ENCODE results near the gene TRAF5.
"Not testable (repeated sequence)": the region's sequence is repeated elsewhere in the genome, so short reads cannot be mapped to it uniquely, and the experiment has no call there.

The TRAF5 gene, protein sequence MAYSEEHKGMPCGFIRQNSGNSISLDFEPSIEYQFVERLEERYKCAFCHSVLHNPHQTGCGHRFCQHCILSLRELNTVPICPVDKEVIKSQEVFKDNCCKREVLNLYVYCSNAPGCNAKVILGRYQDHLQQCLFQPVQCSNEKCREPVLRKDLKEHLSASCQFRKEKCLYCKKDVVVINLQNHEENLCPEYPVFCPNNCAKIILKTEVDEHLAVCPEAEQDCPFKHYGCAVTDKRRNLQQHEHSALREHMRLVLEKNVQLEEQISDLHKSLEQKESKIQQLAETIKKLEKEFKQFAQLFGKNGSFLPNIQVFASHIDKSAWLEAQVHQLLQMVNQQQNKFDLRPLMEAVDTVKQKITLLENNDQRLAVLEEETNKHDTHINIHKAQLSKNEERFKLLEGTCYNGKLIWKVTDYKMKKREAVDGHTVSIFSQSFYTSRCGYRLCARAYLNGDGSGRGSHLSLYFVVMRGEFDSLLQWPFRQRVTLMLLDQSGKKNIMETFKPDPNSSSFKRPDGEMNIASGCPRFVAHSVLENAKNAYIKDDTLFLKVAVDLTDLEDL

DNA sequence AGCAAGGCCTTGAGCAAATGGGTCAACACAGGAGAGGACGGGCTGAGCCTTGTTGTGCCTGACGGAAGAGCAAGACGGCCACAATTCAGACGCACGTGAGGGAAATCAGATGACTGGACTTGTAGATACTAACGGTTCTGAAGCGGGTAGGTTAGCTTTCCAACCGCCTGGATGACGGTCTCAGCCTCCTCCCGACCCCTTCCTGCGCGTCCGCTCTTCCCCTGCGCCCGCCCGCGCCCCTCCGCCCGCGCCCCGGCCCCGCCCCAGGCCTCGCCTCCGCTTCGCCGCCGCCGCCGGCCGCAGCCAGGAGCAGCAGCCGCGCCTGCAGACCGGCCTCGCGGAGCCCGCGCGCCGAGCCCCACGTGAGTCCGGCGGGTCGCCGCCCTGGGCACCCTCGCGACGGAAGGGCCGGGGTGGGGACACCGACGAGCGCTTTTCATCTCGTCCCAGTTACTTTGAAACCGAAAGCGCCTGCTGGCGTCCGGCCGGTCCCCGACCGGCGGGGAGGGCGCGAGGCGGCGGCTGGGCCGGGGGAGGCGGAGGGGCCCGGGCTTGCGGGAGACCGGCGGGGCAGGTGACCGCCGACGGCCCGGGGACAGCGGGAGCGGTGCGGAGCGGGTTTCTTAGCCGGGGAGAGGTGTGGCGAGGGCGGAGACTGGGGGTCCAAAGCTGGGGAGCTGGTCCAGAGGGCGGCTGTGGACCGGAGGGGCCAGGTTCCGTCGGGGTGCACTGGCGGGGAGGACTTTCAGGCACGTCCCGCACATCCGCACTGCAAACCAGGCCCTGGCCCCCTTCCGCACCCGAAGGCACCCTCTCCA, at the start of gene TRAF5:
TRAF5 (plus strand) TSS at position 306 of the 818 bp plus-strand sequence. CDS start 26,407 bp downstream, outside the sequence.
- DNase-seq: peak; percentile 25 to 62

DNA sequence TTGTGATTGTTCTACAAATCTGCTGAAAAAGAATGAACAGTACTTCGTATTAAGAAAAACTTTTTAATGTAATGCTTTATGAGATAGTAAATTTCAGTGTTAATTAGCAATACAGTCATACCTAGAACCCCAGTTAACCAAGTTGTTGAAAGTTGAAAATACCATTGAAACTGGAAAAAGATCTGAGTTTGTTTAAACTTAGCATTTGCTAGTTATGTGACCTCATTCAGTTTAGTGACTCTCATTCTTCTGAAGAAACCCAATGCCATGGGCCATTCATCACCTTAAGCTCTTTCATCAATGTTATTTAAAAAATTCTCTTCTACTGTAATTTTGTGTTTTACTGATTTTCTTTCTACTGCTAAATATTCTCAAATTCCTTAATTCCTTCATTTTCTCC, 47.3 kb upstream of the TRAF5 start:
- DNase-seq: no peak

DNA sequence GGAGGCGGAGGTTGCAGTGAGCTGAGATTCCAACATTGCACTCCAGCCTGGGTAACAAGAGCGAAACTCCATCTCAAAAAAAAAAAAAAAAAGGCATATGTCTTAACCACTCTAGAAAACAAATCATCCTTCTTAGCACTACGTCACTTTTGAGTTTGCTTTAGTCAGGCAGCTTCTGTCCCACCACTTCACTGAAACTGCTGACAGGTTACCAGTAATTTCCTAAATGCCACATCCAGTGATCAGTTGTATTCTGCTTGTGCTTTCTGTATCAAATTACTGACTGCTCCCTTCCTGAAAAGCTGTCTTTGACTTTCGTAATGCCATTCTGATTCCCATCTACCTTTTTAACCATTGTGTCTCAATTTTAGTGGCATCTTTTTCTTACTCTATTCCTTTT, 45.7 kb upstream of the TRAF5 start:
- DNase-seq: no peak

DNA sequence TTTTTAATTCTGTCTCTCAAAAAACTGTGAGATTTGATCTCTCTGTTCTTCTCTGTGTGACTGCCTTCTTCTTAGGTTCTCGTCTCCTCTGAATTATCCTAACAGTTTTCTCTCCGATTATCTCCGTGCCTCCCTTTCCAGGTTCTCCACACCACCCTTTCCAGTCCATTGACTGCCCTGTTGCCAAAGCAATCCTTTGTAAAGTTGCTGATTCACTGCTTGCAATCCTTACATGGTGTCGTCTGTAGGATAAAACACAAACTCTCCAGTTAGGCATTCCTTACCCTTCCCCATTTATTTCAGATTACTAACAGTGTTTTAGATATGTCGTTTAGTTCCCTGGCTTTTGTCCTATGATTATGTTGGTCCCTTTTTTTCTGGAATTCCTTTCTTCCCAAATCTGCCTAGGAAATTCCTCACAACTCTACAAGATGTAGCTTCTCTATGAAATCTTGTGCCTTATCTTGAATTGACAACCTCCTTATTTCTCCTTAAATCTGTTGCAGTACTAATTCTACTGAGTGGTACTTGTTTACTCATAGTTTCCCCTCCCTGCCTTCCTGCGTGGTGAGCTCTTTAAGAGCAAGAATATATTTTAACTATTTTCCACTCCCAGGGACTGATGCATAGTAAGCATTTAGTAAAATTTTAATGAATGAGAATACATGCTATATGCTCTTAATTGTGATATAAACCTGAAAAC, 45.2 kb upstream of the TRAF5 start:
- no peak for DNase-seq

DNA sequence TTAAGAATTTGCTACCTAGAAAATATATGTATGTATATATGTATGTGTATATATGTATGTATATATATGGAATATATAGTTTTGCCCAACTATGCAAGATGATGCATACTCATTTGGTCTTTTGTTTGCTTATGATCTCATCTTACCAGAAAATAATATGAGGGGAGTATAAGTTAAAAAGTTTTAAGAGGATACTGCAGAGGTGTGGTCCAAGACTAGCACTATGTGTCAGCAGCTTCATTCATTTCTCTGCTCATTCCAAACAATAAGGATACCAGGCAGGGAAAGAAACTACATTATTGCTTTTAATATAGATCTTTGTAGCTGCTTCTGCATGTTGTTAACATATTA, 44.6 kb upstream of the TRAF5 start:
- no peak for DNase-seq

DNA sequence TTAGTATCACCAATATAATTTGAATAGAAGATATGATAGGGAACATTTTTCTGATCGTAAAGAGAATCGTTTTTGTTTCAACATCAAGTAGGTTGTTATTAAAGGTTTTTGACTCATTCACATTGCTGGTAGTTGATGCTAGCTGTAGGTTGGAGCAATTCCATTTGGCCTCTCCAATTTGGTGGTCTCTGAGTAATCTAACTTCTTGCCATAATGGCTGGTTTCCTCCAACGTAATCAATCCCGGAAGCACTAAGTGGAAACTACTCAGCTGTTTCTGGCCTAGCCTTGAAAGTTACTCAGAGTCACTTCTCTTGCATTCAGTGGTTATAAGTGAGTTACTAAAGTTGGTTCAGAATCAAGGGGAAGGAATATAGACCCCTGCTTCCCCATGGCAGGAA, 41.4 kb upstream of the TRAF5 start:
- no peak for DNase-seq

DNA sequence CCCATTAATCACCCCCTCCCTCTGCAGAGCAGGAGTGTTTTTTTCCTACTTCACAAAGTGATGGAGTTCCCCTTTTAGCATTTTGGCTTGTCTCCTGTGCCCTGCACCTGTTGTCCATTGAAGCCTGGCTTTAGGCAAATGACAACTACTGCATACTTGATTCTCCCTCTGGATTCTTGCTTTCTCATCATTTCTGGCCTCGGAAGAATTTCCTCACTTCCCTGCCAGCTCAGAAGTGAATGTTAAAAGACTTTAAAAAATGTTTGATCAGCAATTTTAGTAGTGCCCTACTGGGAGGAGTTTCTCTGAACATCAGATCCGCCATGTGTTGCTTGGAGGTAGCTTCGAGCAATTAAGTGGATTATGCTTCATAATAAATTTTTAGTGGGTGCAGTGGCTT, 39.4 kb upstream of the TRAF5 start:
- DNase-seq: no peak

DNA sequence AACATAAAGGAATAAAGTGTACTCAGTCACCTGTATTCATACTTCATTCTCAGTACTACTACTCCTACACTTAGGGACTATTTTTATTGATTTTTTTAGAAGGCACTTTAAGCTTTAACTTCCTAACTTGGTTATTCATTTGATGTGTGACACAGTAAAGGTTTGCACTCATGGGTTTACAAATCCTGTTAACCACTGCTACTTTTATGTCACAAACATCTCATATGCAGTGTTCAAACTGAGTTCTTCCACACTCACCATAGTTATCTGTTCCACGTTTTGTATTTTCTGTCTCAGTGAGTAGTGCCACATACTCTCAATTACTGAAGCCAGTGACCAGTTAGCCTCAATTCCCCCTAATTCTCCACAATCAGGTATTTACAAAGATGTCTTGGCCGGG, 34.2 kb upstream of the TRAF5 start:
- DNase-seq: no peak

DNA sequence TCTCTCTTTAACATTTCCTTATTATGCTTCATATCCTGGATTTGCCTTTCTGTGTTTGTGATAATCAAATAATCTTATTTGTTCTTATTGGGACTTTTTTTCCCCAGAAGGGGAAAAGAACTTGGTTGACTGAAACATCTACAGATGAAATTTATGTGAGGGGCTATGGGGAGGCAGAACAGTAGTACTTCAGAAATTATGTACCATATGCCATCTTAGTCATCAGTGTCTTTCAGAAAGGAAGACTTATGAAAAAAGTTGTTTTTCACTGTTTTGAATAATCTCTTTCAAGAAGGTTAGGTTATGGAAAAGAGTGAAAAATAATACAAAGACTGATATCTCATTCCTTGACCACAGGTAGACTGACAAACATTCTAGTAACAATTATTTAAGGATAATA, 30.2 kb upstream of the TRAF5 start:
- DNase-seq: no peak

DNA sequence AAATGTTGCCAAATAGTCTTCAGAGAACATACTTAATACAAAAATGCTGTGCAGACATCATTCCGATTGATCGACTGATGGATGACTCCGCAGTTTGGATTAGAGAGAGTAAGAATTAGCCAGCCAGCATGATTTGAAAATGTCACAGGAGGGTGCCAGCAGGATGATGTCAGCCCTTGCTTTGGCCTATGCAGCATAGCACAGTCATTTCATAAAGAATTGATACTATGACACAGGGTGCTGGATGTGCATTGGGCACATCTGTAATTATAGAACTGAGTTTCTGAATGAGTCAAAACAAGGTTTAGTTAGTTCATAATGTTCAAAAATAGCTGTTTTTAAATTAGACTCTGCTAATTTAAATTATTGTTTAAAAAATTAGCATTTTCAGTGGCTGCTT, 21.6 kb upstream of the TRAF5 start:
- DNase-seq: no peak

DNA sequence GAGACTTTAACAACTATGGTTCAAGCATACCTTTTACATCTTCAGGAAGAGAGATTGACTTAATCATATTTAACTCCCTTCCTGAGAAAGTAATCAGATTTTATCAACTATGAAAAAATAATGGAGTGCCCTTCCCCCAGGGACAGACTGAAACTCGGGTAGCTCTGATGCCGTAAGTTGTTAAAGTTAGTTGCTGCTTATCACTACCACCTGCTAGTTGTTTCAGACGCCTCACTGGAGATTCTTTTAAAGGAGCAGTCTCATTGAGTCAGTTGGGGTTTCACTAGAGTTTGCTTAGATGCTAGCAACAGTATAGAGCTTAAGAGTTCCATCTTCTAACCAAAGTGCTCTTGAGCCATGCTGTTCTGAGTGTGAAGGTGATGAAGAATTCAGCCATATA, 17.0 kb upstream of the TRAF5 start:
- no peak for DNase-seq

DNA sequence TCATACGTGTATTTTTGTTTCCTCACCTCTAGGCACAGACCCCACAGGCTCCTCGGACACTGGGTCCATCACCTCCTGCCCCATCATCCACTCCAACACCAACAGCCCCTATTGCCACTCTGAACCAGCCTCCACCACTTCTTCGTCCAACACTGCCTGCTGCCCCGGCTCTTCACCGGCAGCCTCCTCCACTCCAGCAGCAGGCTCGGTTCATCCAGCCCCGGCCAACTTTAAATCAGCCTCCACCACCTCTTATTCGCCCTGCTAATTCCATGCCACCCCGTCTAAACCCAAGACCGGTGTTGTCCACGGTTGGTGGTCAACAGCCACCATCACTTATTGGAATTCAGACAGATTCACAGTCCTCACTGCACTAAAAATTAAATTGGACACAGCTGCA, 13.2 kb upstream of the TRAF5 start:
- no peak for DNase-seq

DNA sequence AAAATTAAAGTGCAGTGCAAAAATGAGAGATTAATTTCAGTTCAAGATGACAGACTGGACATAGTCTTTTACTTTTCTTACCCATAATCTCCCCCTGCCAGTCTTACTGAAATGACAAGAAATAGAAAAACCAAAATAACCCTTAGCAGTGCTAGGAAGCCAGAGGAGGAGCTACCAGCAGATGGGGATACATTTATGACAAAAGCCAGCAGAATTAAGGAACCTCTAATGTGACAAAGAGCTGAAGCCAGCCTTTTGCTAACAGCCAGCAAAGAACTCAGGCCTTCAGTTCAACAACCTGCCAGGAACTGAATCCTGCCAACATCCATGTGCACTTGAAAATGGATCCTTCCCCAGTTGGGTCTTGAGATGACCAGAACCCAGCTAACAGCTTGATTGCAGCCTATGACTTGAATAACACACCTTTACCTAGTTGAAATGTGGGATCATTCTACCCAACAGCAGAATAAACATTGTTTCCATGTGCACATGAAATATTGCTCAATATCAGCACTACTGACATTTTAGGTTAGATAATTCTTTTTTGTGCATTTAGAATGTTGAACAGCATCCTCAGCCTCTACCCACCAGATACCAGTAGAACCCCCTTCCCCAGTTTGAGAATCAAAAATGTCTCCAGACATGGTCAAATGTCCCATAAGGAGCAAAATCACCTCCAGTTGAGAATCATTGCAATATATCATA, 7.9 kb upstream of the TRAF5 start:
- no peak for DNase-seq

DNA sequence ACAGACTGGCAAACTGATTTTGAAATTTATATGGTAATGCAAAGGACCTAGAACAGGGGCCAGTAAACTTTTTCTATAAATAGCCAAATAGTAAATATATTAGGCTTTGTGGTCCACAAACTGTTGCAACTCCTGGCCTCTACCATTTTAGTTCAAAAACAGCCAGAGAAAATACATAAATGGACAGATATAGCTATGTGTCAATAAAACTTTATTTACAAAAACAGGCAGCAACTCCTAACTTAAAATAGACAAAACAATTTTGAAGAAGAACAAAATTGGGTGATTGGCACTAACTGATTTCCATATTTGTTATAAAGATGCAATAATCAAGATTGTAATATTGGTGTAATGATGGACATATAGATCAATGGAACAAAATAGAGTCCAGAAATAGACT, 6.7 kb upstream of the TRAF5 start:
- DNase-seq: no peak

DNA sequence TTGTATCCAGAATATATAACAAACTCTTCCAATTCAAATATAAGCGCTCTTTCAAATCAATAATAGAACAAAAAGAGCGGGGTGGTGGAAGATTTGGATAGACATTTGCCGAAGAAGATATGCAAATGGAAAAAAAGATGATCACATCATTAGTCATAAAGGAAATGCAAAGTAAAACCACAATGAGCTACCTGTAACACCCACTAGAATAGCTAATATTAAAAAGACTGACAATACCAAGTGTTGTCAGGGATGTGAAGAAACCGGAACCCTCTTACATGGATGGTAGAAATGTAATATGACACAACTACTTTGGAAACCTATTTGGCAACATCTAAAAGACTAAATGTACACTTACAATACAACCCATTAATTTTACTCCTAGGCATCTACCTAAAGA, 5.7 kb upstream of the TRAF5 start:
- DNase-seq: no peak

DNA sequence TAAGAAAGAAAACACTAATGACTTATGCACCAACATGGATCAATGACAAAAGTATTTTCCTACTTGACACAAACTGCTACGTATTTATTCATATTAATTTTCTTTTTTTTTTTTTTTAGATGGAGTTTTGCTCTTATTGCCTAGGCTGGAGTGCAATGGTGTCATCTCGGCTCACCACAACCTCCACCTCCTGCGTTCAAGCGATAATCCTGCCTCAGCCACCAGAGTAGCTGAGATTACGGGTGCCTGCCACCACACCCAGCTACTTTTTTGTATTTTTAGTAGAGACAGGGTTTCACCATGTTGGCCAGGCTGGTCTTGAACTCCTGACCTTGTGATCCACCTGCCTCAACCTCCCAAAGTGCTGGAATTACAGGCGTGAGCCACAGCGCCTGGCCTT, 5.0 kb upstream of the TRAF5 start:
- not testable (repeated sequence) for DNase-seq

DNA sequence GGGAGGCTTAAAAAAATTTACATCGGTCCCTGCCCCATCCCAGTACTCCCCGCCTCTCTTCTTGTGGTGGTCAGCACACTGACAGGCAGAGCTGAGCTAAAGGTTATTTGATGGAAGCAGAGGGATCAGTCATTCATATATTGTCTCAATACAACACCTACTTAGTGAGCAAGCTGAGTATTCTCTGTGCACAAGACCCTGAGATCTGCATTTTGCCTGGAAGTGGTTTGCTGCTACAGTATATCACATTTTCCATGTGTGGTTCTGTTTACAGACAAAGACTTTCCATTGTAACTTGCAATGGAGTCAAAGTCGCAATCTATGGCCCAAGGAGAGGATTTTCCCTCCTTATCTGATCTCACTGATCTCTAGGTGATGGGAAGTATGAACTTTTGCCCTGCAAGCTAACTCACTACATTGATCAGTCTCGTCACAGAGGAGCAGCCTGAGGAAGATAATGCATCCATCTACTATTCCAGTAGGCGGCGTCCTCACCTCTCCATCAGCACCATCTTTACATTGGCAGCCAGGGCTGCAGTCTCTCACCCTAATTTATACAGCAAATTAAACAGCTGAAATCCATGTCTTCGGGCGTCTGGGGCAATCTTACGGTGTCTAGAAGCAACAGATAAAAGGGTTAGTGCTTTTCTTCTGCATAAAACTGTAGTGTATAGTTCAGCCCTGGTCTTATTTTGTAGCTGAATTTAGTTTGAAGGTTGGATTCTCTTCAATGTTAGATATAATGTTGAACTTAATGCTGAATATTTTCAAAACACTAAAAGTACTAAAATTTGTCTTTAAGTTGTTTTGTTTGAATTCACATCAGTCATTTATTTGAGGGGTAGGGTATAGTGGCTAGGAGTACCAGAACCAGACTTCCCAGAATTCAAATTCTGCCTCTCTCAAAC, 3.2 kb upstream of the TRAF5 start:
- DNase-seq: peak; percentile 73 to 79

DNA sequence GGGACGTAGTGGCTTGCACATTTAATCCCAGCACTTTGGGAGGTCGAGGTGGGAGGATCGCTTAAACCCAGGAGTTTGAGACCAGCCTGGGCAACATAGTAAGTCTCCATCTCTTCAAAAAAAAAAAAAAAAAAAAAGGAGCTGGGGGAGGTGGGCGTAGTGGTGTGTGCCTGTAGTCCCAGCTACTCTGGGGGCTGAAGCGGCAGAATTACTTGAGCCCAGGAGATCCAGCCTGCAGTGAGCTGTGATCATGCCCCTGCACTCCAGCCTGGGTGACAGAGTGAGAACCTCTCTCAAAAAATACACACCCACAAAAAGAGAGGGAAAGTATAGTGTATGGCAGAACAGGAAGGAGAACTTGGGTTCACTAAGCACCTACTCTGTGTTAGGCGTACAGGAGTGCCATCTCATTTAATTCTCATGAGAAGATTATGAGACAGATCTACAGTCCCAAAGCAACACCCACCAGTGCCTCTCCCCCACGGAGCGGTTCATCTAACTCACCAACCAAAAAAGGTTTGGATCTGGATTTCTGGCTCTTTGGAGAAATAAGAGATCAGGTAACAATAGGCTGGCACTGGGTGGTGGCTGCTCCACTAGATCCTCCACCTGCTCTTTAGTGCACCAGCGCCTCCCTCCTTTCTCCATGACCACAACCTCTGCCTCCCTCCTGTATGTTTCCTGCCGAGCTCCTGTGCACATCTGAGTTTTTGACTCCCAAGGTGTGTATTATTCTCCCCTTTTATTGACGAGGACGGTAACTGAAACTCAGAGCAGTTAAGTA, 1.4 kb upstream of the TRAF5 start:
- no peak for DNase-seq

DNA sequence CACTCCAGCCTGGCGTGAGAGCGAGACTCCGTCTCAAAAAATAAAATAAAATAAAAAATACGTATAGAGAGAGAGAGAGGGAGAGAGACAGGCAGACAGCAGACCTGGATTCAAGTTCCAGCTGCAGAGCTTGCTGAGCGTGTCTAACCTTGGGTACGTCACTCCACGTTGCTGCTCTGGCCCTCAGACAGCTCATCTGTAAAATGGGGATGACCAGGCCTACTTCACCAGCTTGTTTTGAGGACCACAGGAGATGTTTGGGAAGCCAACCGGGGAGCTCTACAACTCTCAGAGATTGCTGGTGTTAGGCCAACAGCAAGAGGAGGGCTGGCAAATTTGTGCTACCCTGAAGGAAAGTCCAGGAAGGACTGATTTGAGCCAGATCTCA, 499 bp upstream of the TRAF5 start:
- DNase-seq: no peak

DNA sequence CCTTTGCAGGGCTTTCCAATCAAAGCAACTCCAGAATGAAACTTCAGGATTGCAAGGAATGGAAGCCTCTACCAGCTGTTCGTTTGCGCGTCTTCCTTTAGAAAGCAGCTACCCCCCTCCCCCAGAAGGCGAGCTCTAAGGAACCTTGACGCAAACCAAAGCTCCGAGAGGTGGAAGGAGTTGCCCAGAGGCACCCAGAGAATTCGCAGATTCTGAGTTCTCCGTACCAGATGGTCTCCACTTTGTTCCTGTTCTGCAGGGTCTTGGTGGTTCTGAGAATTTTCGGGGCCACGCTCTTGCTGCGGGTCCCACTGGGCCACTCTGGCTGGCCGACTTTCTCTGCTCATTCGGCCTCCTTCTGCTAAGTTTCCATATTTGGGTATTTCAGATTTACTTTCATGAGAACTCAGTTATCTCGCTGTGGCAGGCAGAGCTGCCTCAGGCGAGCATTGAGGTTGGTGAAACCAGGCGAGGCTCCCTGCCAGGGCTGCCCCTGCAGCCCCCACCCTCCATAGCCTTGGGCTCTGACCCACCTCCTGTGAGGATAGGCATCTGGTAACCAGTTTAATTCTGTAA, 801 bp downstream of the TRAF5 start:
- DNase-seq: peak in 1 of 2 donors; percentile 35
